ENCODE measurements around the gene TSPAN2. TPM values are rescaled to one million over a fixed set of nuclear protein-coding genes. Genes with fewer than 3 reads are reported as not detected.

The TSPAN2 gene
- total RNA-seq, 4 donors from 2014 or later: 0.73 to 1.8 (median 1.2) TPM

DNA sequence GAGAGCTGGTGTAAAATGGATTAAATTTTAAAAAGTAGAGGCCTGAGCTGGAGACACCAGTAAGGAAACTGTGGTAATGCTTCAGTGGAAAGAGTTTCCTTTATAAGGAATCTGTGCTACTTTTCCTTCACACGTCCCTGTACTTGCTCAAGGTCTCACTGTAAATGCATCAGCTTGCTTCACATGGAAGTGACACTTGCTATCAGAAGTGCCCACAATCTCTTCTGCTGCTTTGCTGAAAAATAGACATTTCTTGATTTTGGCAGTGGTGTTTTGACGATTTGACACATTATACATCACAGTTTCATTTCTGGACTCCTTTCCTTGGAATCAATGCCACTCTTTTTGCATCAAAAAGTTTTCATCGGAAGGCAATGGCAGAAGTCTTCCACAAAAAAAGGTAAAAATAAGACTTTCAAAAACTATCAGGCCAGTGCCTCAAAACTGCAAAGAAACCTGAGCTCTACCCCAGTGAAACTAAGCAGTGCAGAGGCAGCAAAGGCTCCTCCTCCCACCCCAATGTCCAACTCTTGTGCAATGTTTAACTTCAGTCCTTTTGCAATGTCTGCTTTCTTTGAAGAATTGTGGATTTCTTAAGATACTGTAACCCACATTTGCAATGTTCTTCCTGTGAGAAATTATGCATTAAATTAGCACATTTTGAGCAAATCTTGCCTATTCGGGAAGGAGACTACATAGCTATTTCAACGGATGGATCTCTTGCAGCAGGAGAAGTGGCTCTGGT is 18.4 kb upstream of the TSPAN2 start:
- WGBS: 84% methylated on average over 5 of the region's 5 CpGs
- Histone ChIP-seq H3K36me3 (no peaks in the 10 kb centered on the region), H3K27me3 (no peaks in the 10 kb centered on the region), H3K4me1 (no peaks in the 10 kb centered on the region), H3K27ac (no peak overlapping the region), H3K4me3 (no peak overlapping the region), H3K9me3 (no peaks in the 10 kb centered on the region)
- no peak for TF ChIP-seq EP300 (IDR thresholded peaks at IDR 0.05)
- no peak for TF ChIP-seq POLR2A (IDR thresholded peaks at IDR 0.05)
- TF ChIP-seq, protein P1, sequence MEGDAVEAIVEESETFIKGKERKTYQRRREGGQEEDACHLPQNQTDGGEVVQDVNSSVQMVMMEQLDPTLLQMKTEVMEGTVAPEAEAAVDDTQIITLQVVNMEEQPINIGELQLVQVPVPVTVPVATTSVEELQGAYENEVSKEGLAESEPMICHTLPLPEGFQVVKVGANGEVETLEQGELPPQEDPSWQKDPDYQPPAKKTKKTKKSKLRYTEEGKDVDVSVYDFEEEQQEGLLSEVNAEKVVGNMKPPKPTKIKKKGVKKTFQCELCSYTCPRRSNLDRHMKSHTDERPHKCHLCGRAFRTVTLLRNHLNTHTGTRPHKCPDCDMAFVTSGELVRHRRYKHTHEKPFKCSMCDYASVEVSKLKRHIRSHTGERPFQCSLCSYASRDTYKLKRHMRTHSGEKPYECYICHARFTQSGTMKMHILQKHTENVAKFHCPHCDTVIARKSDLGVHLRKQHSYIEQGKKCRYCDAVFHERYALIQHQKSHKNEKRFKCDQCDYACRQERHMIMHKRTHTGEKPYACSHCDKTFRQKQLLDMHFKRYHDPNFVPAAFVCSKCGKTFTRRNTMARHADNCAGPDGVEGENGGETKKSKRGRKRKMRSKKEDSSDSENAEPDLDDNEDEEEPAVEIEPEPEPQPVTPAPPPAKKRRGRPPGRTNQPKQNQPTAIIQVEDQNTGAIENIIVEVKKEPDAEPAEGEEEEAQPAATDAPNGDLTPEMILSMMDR (IDR thresholded peaks at IDR 0.05): no peak
- TF ChIP-seq POLR2AphosphoS5 (IDR thresholded peaks at IDR 0.05): no peak
- no peak for DNase-seq (ENCODE audit: low spot score in 2 of 2)

GRCh38 chr1:115105831-115106230 is 16.5 kb upstream of the TSPAN2 start:
- Histone ChIP-seq H3K9me3 (no peaks in the 10 kb centered on the region), H3K36me3 (no peaks in the 10 kb centered on the region), H3K27me3 (no peaks in the 10 kb centered on the region), H3K4me3 (no peak overlapping the region), H3K4me1 (no peaks in the 10 kb centered on the region), H3K27ac (no peak overlapping the region)
- 76% methylated on average over 3 of the region's 3 CpGs for WGBS
- no peak for DNase-seq (ENCODE audit: low spot score in 2 of 2)
- TF ChIP-seq POLR2A (IDR thresholded peaks at IDR 0.05): no peak

DNA sequence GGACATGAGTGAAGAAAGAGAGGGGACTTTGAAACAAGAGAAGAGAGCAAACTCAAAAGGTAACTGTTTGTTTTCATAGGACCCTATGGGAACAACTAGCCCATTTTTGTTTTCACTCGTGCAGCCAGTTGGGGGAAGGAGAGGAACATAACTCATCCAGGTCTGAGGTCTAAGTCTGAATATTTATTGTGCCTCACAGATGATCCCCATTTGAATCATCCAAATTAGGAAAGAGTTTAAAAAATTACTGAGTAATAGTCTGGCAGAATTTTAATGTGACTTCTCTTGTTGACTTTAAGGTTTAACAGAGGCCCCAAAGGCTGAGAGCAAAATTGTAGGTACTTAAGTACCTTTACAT is 10.4 kb upstream of the TSPAN2 start:
- H3K27me3 ChIP-seq: no peaks in the 10 kb centered on the region
- H3K9me3 ChIP-seq: no peaks in the 10 kb centered on the region
- H3K36me3 ChIP-seq: no peaks in the 10 kb centered on the region
- H3K27ac ChIP-seq: peak overlapping the region; percentile 28
- peaks cover 4% of the 10 kb centered on the region for H3K4me1 ChIP-seq
- no peak for DNase-seq (ENCODE audit: low spot score in 2 of 2)
- TF ChIP-seq, protein P1 (IDR thresholded peaks at IDR 0.05): no peak
- TF ChIP-seq POLR2AphosphoS5 (IDR thresholded peaks at IDR 0.05) (no peak), POLR2A (IDR thresholded peaks at IDR 0.05) (no peak), EP300 (IDR thresholded peaks at IDR 0.05) (no peak)
- WGBS: 41% methylated on average over 1 of the region's 1 CpG
- H3K4me3 ChIP-seq: peak overlapping the region; percentile 35

DNA sequence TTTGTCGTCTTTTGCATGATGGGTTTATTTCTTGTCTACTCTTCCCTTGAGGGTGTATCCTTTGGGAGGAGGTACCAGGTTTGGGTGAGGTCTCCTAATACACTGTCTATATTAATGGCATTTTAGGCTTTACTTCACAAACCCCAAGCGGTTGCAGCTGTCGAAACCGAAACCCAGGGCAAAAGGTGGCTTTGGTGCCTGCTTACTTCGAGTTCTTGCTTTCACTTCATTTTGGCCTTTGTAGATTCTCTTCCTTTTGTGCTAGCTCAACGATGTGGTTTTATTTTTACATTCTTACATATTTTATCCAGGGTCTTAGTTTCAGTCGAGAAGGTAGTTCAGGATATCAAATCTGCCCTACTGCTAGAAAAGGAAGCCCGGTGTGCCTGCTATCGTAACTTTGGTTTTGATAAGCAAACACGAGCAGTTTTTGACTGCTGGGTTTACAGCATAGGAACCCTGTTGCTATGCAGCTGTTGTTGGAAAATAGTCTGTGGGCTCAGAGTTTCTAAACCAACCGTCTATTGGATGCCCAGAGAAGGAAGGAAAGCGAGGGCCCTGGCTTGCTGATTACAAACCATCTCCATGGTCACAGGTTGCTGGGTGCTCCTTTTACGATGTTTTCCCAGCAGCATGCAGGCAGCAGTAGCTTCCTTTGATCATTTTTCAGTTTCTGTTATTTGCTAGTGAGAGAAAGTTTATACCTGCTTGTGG is 9.8 kb upstream of the TSPAN2 start:
- TF ChIP-seq EP300 (IDR thresholded peaks at IDR 0.05) (no peak), POLR2A (IDR thresholded peaks at IDR 0.05) (no peak), POLR2AphosphoS5 (IDR thresholded peaks at IDR 0.05) (no peak)
- TF ChIP-seq, protein P1 (IDR thresholded peaks at IDR 0.05): no peak
- Histone ChIP-seq H3K9me3 (no peaks in the 10 kb centered on the region), H3K27me3 (no peaks in the 10 kb centered on the region), H3K4me3 (peak overlapping the region; percentile 35), H3K36me3 (no peaks in the 10 kb centered on the region), H3K4me1 (peaks cover 4% of the 10 kb centered on the region), H3K27ac (peak overlapping the region; percentile 28)
- no peak for DNase-seq (ENCODE audit: low spot score in 2 of 2)
- WGBS: 56% methylated on average over 13 of the region's 13 CpGs

GRCh38 chr1:115092175-115092574 is 2.9 kb upstream of the TSPAN2 start:
- Histone ChIP-seq H3K4me3 (no peak overlapping the region), H3K36me3 (no peaks in the 10 kb centered on the region), H3K27me3 (peaks cover 16% of the 10 kb centered on the region), H3K27ac (no peak overlapping the region), H3K4me1 (peaks cover 22% of the 10 kb centered on the region), H3K9me3 (no peaks in the 10 kb centered on the region)
- DNase-seq (ENCODE audit: low spot score in 2 of 2): no peak
- WGBS: 91% methylated on average over 1 of the region's 1 CpG
- TF ChIP-seq POLR2AphosphoS5 (IDR thresholded peaks at IDR 0.05) (no peak), EP300 (IDR thresholded peaks at IDR 0.05) (no peak), POLR2A (IDR thresholded peaks at IDR 0.05) (no peak)
- TF ChIP-seq, protein P1 (IDR thresholded peaks at IDR 0.05): no peak
